ENCODE results near the gene PDCD4.
"Not testable (repeated sequence)": the region's sequence is repeated elsewhere in the genome, so short reads cannot be mapped to it uniquely, and the experiment has no call there.

PDCD4 gene

DNA sequence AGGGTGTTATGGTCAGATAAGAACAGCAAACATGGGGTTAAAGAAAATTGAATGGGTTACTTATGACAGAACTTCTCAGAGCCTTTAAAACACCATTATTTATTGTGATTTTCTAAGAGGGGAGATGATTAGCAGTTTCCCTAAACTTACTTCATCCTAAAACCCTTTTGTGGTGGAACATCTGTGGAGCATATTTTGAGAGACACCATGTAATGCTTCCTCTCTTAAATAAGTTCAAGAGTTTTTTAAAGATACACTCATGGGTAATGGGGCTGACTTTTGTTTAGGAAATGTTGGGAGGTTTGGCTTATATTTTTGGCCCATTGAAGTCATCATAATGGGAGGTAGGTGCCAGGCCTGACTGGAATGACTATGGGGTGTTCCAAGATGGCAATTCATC is 8.4 kb upstream of the PDCD4 start:
- no peak overlapping the region for H3K27ac ChIP-seq (ENCODE audit: low read depth, low read length)
- H3K27me3 ChIP-seq (ENCODE audit: insufficient read depth, low read length), result no peaks in the 10 kb centered on the region
- no peak overlapping the region for H3K4me3 ChIP-seq (ENCODE audit: low read length)
- peaks cover 9% of the 10 kb centered on the region; the same call in 1 of the 2 replicates for H3K4me1 ChIP-seq (ENCODE audit: insufficient read depth, low read length)
- H3K9me3 ChIP-seq (ENCODE audit: insufficient read depth, low read depth, low read length), result no peaks in the 10 kb centered on the region
- H3K36me3 ChIP-seq (ENCODE audit: insufficient read depth, low read length), result no peaks in the 10 kb centered on the region
- H3K9ac ChIP-seq (ENCODE audit: low read depth, low read length), result no peak overlapping the region

DNA sequence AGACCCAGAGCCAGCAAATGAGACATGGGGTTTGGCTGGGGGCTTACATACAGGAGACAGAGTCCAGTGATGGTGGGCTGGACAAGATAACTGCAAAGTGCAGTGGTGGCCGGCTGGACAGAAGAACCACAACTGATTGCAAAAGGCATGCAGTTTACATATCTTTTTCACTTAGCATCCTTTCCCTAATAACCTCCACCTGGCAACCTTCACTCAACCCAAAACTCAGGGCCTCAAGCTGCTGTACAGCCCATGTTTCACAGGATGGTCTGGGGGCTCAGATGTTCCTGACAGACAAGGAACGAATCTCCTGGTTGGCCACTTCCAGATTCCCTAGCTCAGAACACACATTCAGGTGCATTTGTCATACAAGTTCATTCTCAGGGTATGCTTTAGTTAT is 7.8 kb upstream of the PDCD4 start:
- Histone ChIP-seq H3K27ac (ENCODE audit: low read depth, low read length) (no peak overlapping the region), H3K36me3 (ENCODE audit: insufficient read depth, low read length) (no peaks in the 10 kb centered on the region), H3K9me3 (ENCODE audit: insufficient read depth, low read depth, low read length) (no peaks in the 10 kb centered on the region), H3K4me1 (ENCODE audit: insufficient read depth, low read length) (peaks cover 9% of the 10 kb centered on the region; the same call in 1 of the 2 replicates), H3K9ac (ENCODE audit: low read depth, low read length) (no peak overlapping the region), H3K4me3 (ENCODE audit: low read length) (no peak overlapping the region), H3K27me3 (ENCODE audit: insufficient read depth, low read length) (no peaks in the 10 kb centered on the region)
- WGBS, result 98% methylated on average over 2 of the region's 2 CpGs

DNA sequence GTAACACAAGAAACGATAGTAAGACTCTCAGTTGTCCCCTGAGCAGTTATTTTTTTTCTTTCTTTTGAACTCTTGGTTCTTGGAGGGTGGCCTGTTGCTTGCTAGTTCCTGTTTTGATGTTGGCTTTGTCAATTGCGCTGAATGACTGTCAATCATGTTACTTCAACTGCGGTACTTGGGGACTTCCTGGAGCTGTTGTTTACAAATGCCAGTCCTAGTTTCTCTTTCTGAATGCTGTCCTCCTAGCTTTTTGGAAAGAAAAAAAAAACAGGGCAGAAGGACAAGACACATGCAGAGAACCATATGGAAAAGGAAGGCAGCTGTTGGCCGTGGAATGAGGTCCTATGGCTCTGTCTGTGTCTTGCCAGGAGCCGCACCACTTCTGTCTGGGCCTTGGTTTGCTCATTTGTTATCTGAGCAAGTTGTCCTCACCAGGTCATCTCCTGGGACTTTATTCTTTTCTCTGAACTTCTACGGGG is 7.0 kb upstream of the PDCD4 start:
- Histone ChIP-seq H3K4me1 (ENCODE audit: insufficient read depth, low read length) (peaks cover 9% of the 10 kb centered on the region; the same call in 1 of the 2 replicates), H3K9me3 (ENCODE audit: insufficient read depth, low read depth, low read length) (no peaks in the 10 kb centered on the region), H3K36me3 (ENCODE audit: insufficient read depth, low read length) (no peaks in the 10 kb centered on the region), H3K9ac (ENCODE audit: low read depth, low read length) (no peak overlapping the region), H3K4me3 (ENCODE audit: low read length) (no peak overlapping the region), H3K27me3 (ENCODE audit: insufficient read depth, low read length) (no peaks in the 10 kb centered on the region), H3K27ac (ENCODE audit: low read depth, low read length) (no peak overlapping the region)
- 81% methylated on average over 6 of the region's 6 CpGs for WGBS

DNA sequence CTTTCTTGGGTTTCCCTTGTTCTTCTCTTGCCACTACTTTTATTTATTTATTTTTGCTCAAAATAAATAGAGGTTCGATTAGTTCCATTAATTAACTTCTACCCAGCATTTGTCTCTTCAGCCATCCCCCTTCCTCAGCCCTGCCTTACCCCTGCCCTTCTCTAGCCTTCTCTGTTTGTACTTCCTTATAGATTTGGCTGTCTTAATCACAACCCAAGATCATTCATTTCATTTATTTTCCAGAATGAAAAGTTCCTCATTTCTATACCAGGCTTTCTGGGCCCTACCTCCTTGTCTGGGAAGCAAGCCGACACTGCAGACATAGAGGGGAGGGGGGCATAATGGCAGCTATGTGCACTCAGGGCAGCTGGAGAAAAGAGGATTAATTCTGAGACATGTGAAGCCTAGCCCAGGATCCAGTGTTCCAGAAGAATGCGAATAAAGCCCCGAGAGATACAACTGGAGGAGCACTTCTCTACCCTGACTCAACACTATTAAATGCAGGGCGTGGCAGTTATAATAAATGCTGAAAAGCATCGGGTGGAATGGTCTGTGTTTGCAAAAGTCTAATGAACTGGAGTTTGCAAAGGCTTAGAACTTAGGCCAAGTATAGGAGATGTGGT is 6.4 kb upstream of the PDCD4 start:
- H3K4me1 ChIP-seq (ENCODE audit: insufficient read depth, low read length), result peaks cover 9% of the 10 kb centered on the region; the same call in 1 of the 2 replicates
- H3K36me3 ChIP-seq (ENCODE audit: insufficient read depth, low read length), result no peaks in the 10 kb centered on the region
- 89% methylated on average over 6 of the region's 6 CpGs for WGBS
- no peaks in the 10 kb centered on the region for H3K9me3 ChIP-seq (ENCODE audit: insufficient read depth, low read depth, low read length)
- H3K27me3 ChIP-seq (ENCODE audit: insufficient read depth, low read length), result no peaks in the 10 kb centered on the region
- H3K9ac ChIP-seq (ENCODE audit: low read depth, low read length), result no peak overlapping the region
- no peak overlapping the region for H3K4me3 ChIP-seq (ENCODE audit: low read length)
- H3K27ac ChIP-seq (ENCODE audit: low read depth, low read length), result no peak overlapping the region

DNA sequence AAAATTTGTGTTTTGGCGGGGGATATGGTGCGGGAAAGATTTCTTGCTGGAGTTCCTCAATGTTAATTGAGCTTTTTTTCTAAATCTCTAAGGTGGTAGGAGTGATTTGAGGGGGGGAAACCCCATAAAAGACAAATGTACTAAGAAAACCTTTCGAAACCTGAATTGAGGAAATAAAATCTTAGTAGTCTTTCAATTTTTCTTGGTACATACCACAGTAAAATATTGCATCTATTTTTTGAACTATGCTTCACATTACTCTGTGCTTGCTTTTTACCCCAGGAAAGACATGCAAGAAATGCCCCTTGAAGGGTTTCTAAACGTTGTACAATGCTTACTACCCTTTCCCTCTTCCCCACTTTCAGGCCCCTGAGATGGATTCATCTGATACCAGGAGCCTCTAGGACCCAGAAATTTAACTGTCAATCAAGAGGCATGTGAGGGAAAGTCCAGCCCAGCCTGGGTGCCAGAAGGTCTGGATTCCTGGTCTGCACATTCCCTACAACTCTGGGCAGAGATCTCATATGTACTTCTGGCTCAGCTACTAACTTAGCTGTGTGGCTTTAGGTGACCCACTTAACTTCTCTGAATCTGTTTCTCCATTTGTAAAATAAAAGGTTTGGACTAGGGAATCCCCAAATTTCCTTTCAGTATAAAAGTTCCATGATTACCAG is 5.8 kb upstream of the PDCD4 start:
- H3K9ac ChIP-seq (ENCODE audit: low read depth, low read length), result no peak overlapping the region

DNA sequence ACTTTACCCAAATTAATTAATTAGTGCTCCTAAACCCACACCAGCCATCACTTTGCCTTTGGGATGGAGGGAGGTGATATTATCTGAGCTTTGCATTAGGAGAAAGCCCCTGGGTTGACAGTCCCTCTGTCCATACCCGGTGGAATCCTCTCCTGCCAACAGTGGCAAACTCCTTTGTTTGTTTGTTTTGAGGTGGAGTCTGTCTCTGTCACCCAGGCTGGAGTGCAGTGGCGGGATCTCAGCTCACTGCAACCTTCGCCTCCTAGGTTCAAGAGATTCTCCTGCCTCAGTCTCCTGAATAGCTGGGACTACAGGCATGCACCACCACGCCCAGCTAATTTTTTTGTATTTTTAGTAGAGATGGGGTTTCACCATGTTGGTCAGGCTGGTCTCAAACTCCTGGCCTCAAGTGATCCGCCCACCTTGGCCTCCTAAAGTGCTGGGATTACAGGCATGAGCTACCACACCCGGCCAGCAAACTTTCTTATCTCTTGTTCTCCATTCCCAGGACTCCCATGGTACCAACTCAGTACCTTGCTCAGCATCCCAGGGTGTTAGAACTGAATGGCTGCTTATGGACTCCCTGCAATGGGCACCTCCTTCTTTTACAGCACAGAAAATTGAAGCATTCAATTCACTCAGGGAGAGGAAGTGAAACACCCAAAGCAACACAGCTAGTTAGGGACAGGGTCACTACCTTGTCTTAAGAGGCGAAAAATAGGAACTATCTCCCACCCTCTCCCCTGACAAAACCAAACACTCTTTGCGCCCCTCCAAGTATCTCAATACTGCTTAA is 4.5 kb upstream of the PDCD4 start:
- not testable (repeated sequence) for H3K9me3 ChIP-seq (ENCODE audit: insufficient read depth, low read depth, low read length); H3K9ac ChIP-seq (ENCODE audit: low read depth, low read length); H3K27me3 ChIP-seq (ENCODE audit: insufficient read depth, low read length); H3K27ac ChIP-seq (ENCODE audit: low read depth, low read length); H3K4me3 ChIP-seq (ENCODE audit: low read length); H3K36me3 ChIP-seq (ENCODE audit: insufficient read depth, low read length)
- WGBS, result 85% methylated on average over 8 of the region's 8 CpGs
- H3K4me1 ChIP-seq (ENCODE audit: insufficient read depth, low read length), result peaks cover 19% of the 10 kb centered on the region

More for the DNA sequence above, 5.8 kb upstream of the PDCD4 start:
- H3K27ac ChIP-seq (ENCODE audit: low read depth, low read length), result no peak overlapping the region
- H3K27me3 ChIP-seq (ENCODE audit: insufficient read depth, low read length), result no peaks in the 10 kb centered on the region
- H3K4me1 ChIP-seq (ENCODE audit: insufficient read depth, low read length), result peaks cover 14% of the 10 kb centered on the region
- no peaks in the 10 kb centered on the region for H3K9me3 ChIP-seq (ENCODE audit: insufficient read depth, low read depth, low read length)
- H3K4me3 ChIP-seq (ENCODE audit: low read length), result no peak overlapping the region
- H3K36me3 ChIP-seq (ENCODE audit: insufficient read depth, low read length), result no peaks in the 10 kb centered on the region
- WGBS, result 83% methylated on average over 4 of the region's 4 CpGs

DNA sequence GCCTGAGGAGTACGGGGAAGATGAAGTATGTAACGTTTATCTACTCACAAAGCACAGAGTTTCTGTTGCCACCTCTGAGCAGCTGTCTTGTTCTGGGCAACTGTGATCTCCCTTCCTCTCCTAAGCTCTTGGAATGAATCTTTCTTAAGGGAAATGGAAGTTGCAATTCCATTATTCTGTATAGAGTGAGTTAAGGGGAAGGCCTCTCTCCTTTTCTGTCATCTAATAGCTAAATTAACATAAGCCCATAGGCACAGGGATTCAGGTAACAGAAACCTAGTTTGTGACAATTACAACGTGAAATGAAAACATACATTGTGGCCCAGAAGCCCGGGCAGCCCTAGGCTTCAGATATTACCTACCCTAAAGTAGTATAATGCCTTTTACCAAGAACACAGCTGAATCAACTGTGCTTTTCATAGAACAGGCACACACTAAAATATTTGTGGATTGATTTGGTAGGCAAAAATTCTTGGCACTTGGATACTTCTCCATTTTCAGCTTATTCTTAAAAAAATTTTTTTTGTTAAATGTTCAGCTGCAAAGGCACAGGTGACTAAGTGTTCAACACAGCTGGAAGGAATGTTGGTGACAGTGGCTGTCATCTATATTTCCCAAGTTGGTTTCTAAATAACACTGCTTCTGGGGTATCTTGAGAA is 3.8 kb upstream of the PDCD4 start:
- Histone ChIP-seq H3K27ac (ENCODE audit: low read depth, low read length) (no peak overlapping the region), H3K9me3 (ENCODE audit: insufficient read depth, low read depth, low read length) (no peaks in the 10 kb centered on the region), H3K27me3 (ENCODE audit: insufficient read depth, low read length) (no peaks in the 10 kb centered on the region), H3K36me3 (ENCODE audit: insufficient read depth, low read length) (no peaks in the 10 kb centered on the region), H3K4me3 (ENCODE audit: low read length) (no peak overlapping the region), H3K9ac (ENCODE audit: low read depth, low read length) (no peak overlapping the region), H3K4me1 (ENCODE audit: insufficient read depth, low read length) (peaks cover 19% of the 10 kb centered on the region)
- WGBS, result 81% methylated on average over 4 of the region's 4 CpGs

DNA sequence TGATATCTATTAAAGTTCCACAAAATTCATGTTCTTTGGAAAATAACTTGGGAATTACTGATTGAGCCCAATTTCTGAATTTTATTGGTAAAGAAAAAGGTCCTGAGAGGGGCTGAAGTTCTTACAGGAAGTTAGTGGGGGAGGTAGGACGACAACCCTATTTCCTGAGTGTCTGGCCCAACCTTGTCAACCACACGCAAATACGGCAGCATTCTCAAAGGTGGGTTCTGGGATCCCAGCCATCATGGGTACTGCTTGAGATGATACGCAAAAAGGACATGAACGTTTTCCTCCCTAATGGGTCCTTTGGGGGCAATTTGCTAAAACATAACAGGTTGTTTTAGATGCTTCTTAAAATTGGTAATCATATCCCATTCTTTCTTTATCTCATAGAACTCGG is 2.7 kb upstream of the PDCD4 start:
- H3K27ac ChIP-seq (ENCODE audit: low read depth, low read length), result no peak overlapping the region
- no peak overlapping the region for H3K4me3 ChIP-seq (ENCODE audit: low read length)
- peaks cover 27% of the 10 kb centered on the region for H3K4me1 ChIP-seq (ENCODE audit: insufficient read depth, low read length)
- H3K36me3 ChIP-seq (ENCODE audit: insufficient read depth, low read length), result no peaks in the 10 kb centered on the region
- WGBS, result 90% methylated on average over 5 of the region's 6 CpGs
- no peaks in the 10 kb centered on the region for H3K27me3 ChIP-seq (ENCODE audit: insufficient read depth, low read length)
- H3K9ac ChIP-seq (ENCODE audit: low read depth, low read length), result no peak overlapping the region
- no peaks in the 10 kb centered on the region for H3K9me3 ChIP-seq (ENCODE audit: insufficient read depth, low read depth, low read length)

DNA sequence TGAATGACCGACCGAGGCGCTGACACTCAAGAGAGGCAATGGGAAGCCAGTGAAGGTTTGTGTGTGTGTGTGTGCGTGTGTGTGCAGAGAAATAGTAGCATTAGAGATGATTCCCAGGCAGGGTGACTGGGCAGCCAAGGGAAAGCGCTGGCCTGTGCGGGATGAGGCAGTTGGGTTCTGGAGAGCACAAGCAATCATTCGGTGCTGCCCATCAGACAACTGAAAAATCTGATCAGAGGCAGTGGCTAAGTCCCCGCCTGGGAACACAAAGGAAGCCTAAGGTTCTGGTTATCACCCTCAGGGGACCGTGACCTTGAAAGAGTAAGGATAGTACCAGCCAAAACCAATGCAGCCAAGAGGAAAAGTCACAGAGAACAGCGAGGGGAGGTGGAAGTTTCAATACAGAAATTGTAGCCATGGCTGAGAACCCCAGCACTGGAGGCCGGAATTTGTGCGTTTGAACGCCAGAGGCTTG is 868 bp upstream of the PDCD4 start:
- no peaks in the 10 kb centered on the region for H3K9me3 ChIP-seq (ENCODE audit: insufficient read depth, low read depth, low read length)
- H3K4me1 ChIP-seq (ENCODE audit: insufficient read depth, low read length), result peaks cover 20% of the 10 kb centered on the region
- H3K9ac ChIP-seq (ENCODE audit: low read depth, low read length), result peak overlapping the region; percentile 74
- no peaks in the 10 kb centered on the region for H3K27me3 ChIP-seq (ENCODE audit: insufficient read depth, low read length)
- H3K36me3 ChIP-seq (ENCODE audit: insufficient read depth, low read length), result no peaks in the 10 kb centered on the region
- 76% methylated on average over 13 of the region's 13 CpGs for WGBS
- H3K27ac ChIP-seq (ENCODE audit: low read depth, low read length), result peak overlapping the region; percentile 80
- H3K4me3 ChIP-seq (ENCODE audit: low read length), result peak overlapping the region; percentile 71

DNA sequence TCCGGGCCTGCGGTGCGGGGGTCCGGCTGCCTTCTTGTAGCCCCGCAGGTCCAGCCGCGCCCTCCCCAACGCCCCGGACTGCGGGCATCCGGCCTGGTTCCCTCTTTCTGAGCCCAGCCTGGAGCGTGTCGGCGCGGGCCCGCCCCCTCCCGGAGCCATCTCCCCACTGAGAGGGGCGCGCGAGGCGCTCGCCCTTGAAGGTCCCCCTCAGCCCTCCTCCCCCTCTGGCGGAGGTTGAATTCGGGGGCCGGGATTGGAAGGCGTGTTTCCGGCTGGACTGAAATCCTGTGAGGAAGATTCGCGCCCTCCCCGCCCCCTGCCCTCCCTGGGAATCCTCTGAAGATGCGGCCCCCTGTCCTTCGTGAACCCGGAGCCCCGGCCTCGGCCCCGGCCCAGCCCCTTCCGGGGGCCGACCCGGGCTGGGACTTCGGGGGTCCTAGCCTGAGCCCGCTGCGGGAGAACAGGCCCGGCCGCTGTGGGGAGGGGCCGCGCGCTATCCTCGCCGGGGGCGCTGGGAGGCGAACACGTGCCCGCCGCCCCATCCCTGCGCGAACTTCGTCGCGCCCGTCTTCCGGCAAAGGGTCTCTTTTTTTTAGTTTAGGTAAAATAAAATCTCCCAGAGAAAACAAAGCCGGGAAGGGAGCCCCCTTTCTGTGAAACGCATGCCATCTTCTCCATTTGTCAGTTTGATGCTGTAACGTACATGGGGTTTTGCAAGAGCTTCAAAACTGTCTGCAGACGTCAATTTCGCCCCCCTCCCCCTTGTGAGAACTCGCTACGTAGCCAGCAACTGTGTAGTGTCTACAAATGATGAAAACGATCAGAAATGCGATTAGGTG is 636 bp downstream of the PDCD4 start:
- Histone ChIP-seq H3K27me3 (ENCODE audit: insufficient read depth, low read length) (no peaks in the 10 kb centered on the region), H3K27ac (ENCODE audit: low read depth, low read length) (peak overlapping the region; percentile 96), H3K9ac (ENCODE audit: low read depth, low read length) (peak overlapping the region; percentile 68), H3K4me3 (ENCODE audit: low read length) (peak overlapping the region; percentile 71), H3K4me1 (ENCODE audit: insufficient read depth, low read length) (peaks cover 20% of the 10 kb centered on the region), H3K36me3 (ENCODE audit: insufficient read depth, low read length) (peaks cover 5% of the 10 kb centered on the region; the same call in 1 of the 2 replicates), H3K9me3 (ENCODE audit: insufficient read depth, low read depth, low read length) (no peaks in the 10 kb centered on the region)
- WGBS, result under 1% methylated on average over 66 of the region's 70 CpGs
